HepG2 (cell line): ENCODE measurements around the gene SRSF2. TPM values are rescaled to one million over a fixed set of nuclear protein-coding genes. Genes with fewer than 3 reads are reported as not detected.
A peak's percentile ranks its signal among the peaks of the same experiment; 100 is the strongest.

ENCODE experiments used
- ARNT2 ChIP-seq: sonication (generic); formaldehyde crosslinking; IDR thresholded peaks from 2 replicates; pipeline ENCODE4 v1.8.0; 2022; ENCODE audit warnings: mild to moderate bottlenecking, low read depth, missing genetic modification reagents, moderate library complexity
- CEBPG ChIP-seq: IDR thresholded peaks from 2 replicates; pipeline ENCODE4 v1.6.1; 2016
- JARID2 ChIP-seq: sonication (generic); formaldehyde crosslinking; IDR thresholded peaks from 2 replicates; pipeline ENCODE4 v1.8.1; 2023; ENCODE audit warnings: missing genetic modification reagents, inconsistent platforms; ENCODE audit not compliant: insufficient replicate concordance
- KDM4B ChIP-seq: sonication (generic); formaldehyde crosslinking; IDR thresholded peaks from 2 replicates; pipeline ENCODE4 v1.4.0; 2020; ENCODE audit warnings: missing genetic modification reagents
- MATR3 ChIP-seq: sonication (generic); formaldehyde crosslinking; IDR thresholded peaks from 2 replicates; pipeline ENCODE4 v1.4.0; 2020; ENCODE audit warnings: missing genetic modification reagents
- NR2F1 ChIP-seq, 2 experiments: fragments of 450-650 bp in 1 of 2; formaldehyde crosslinking in 1 of 2; IDR thresholded peaks; 2 replicates each; pipeline versions ENCODE4 v1.5.0 to v1.6.1; 2016 to 2020; ENCODE audit warnings: mild to moderate bottlenecking in 1 of 2, missing compliant biosample characterization in 1 of 2, missing genetic modification reagents in 1 of 2, moderate library complexity in 1 of 2
- PAX8 ChIP-seq: sonication (generic); formaldehyde crosslinking; IDR thresholded peaks from 2 replicates; pipeline ENCODE4 v1.8.0; 2022; ENCODE audit warnings: mild to moderate bottlenecking, missing genetic modification reagents, borderline replicate concordance
- SIX1 ChIP-seq: sonication (generic); formaldehyde crosslinking; IDR thresholded peaks from 2 replicates; pipeline ENCODE4 v1.4.0; 2020; ENCODE audit warnings: missing genetic modification reagents, borderline replicate concordance
- SMAD3 ChIP-seq: sonication (generic); formaldehyde crosslinking; IDR thresholded peaks from 2 replicates; pipeline ENCODE4 v1.4.0; 2020; ENCODE audit warnings: missing genetic modification reagents
- ZNF383 ChIP-seq: sonication (generic); formaldehyde crosslinking; IDR thresholded peaks from 2 replicates; pipeline ENCODE4 v1.4.0; 2020; ENCODE audit warnings: missing genetic modification reagents, mild to moderate bottlenecking, borderline replicate concordance
- ZNF564 ChIP-seq: sonication (generic); formaldehyde crosslinking; IDR thresholded peaks from 2 replicates; pipeline ENCODE4 v1.8.1; 2023; ENCODE audit warnings: mild to moderate bottlenecking, missing genetic modification reagents
- ZNF615 ChIP-seq: sonication (generic); formaldehyde crosslinking; IDR thresholded peaks from 2 replicates; pipeline ENCODE4 v1.5.0; 2020; ENCODE audit warnings: mild to moderate bottlenecking, missing genetic modification reagents, borderline replicate concordance
- ZNF672 ChIP-seq: sonication (generic); formaldehyde crosslinking; IDR thresholded peaks from 2 replicates; pipeline ENCODE4 v1.8.1; 2022; ENCODE audit warnings: missing genetic modification reagents
- ZNF737 ChIP-seq: sonication (generic); formaldehyde crosslinking; IDR thresholded peaks from 2 replicates; pipeline ENCODE4 v1.5.0; 2020; ENCODE audit warnings: missing genetic modification reagents, mild to moderate bottlenecking, borderline replicate concordance
- ZNF768 ChIP-seq: sonication (generic); formaldehyde crosslinking; IDR thresholded peaks from 2 replicates; pipeline ENCODE4 v1.4.0; 2020; ENCODE audit warnings: missing genetic modification reagents
- ZNF816 ChIP-seq: sonication (generic); formaldehyde crosslinking; IDR thresholded peaks from 2 replicates; pipeline ENCODE4 v1.8.0; 2022; ENCODE audit warnings: missing genetic modification reagents, mild to moderate bottlenecking, borderline replicate concordance
- polyA plus RNA-seq, 8 experiments: library from polyadenylated mRNA; depleted of rRNA in 3 of 8; stranded (reverse) in 7 of 8; unstranded in 1 of 8; fragments of >200 nt; fragmentation: Illumina TruSeq in 4 of 8; extraction: Trizol in 4 of 8; gene quantifications; 2 replicates each; pipeline versions ENCODE4 v1.2.1 to v1.2.3, GENCODE V29; 2011 to 2016; ENCODE audit warnings: low read depth in 4 of 8, missing spikeins in 1 of 8, mixed read lengths in 1 of 8; ENCODE audit not compliant: insufficient read depth in 1 of 8
- total RNA-seq, 5 experiments: library from RNA; depleted of rRNA; stranded (reverse); fragments of >200 nt; fragmentation: Illumina TruSeq; extraction: Trizol; gene quantifications; 2 replicates each; pipeline ENCODE4 v1.2.3, GENCODE V29; 2016; ENCODE audit warnings: low read depth in 1 of 5
- TF ChIP-seq, protein P1 (sequence below): sonication (generic); formaldehyde crosslinking; conservative IDR thresholded peaks from 2 replicates; pipeline ENCODE4 v1.4.0; 2020; ENCODE audit warnings: missing genetic modification reagents
- TF ChIP-seq, protein P2 (sequence below): sonication (generic); formaldehyde crosslinking; IDR thresholded peaks from 2 replicates; pipeline ENCODE4 v1.5.0; 2020; ENCODE audit warnings: missing genetic modification reagents
- TF ChIP-seq, protein P3 (sequence below): sonication (generic); formaldehyde crosslinking; IDR thresholded peaks from 2 replicates; pipeline ENCODE4 v1.5.1; 2020; ENCODE audit warnings: missing genetic modification reagents, mild to moderate bottlenecking, borderline replicate concordance
- TF ChIP-seq, protein P4 (sequence below): sonication (generic); formaldehyde crosslinking; IDR thresholded peaks from 2 replicates; pipeline ENCODE4 v1.4.0; 2020; ENCODE audit warnings: missing genetic modification reagents, borderline replicate concordance

The SRSF2 gene
- total and polyA plus RNA-seq, 2 of the 13 experiments (the other 11 are each of a cell fraction or from before 2014, with no cell fraction given): 306 to 319 TPM

DNA sequence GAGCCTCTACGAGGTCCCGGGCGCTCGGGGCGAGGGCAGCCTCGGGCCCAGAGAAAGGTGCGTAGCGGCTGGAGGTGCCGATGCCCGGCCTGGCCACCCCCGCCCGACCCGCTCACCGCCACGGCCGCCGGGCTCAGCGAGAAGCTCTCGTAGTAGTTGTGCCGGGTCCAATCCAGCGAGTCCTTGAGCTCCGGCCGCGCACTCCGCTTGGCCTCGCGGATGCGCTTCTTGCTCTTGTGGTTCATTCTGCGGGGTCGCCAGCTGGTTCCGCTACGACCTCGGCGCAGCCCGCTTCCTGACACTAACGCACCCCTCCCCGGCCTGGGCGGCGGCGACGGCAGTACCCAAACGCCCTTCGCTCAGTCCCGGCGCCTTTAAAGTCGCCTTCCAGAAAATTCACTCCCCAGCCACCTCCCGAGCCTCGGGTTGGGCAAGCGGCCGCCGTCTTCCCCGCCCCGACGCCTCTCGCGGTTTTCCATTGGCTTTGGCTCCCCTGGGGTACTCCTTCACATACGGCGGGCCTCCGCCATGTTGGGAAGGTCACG, 10.8 kb downstream of the SRSF2 start, which contains the start of gene JMJD6 (continued):
- TF ChIP-seq SMAD3 (CRISPR knock-in tag) (0 out of 2 replicates have a peak, but pooled peaks have one; percentile 22), ZNF383 (CRISPR knock-in tag) (no peak), KDM4B (peak; percentile 29; the same call in 1 of the 2 replicates), CEBPG (CRISPR knock-in tag) (peak; percentile 80), ZNF615 (CRISPR knock-in tag) (no peak), NR2F1 (CRISPR knock-in tag; IDR thresholded peaks at IDR 0.05) (peak; percentile 25 to 38; a peak in 1 of 4 replicates), ZNF737 (CRISPR knock-in tag) (0 out of 2 replicates have a peak, but pooled peaks have one; percentile 81), ZNF672 (CRISPR knock-in tag) (no peak), ZNF768 (CRISPR knock-in tag) (peak; percentile 73; the same call in 1 of the 2 replicates), SIX1 (CRISPR knock-in tag) (no peak), PAX8 (no peak), ZNF816 (CRISPR knock-in tag) (no peak; the same call in 1 of the 2 replicates), ZNF564 (CRISPR knock-in tag) (peak; percentile 78), ARNT2 (peak; percentile 43; the same call in 1 of the 2 replicates), JARID2 (CRISPR knock-in tag) (no peak), MATR3 (no peak)
- TF ChIP-seq, protein P1, sequence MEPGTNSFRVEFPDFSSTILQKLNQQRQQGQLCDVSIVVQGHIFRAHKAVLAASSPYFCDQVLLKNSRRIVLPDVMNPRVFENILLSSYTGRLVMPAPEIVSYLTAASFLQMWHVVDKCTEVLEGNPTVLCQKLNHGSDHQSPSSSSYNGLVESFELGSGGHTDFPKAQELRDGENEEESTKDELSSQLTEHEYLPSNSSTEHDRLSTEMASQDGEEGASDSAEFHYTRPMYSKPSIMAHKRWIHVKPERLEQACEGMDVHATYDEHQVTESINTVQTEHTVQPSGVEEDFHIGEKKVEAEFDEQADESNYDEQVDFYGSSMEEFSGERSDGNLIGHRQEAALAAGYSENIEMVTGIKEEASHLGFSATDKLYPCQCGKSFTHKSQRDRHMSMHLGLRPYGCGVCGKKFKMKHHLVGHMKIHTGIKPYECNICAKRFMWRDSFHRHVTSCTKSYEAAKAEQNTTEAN (CRISPR knock-in tag): 0 out of 2 replicates have a peak, but pooled peaks have one; percentile 21
- TF ChIP-seq, protein P2, sequence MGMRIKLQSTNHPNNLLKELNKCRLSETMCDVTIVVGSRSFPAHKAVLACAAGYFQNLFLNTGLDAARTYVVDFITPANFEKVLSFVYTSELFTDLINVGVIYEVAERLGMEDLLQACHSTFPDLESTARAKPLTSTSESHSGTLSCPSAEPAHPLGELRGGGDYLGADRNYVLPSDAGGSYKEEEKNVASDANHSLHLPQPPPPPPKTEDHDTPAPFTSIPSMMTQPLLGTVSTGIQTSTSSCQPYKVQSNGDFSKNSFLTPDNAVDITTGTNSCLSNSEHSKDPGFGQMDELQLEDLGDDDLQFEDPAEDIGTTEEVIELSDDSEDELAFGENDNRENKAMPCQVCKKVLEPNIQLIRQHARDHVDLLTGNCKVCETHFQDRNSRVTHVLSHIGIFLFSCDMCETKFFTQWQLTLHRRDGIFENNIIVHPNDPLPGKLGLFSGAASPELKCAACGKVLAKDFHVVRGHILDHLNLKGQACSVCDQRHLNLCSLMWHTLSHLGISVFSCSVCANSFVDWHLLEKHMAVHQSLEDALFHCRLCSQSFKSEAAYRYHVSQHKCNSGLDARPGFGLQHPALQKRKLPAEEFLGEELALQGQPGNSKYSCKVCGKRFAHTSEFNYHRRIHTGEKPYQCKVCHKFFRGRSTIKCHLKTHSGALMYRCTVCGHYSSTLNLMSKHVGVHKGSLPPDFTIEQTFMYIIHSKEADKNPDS (CRISPR knock-in tag): peak; percentile 75; the same call in 1 of the 2 replicates
- TF ChIP-seq, protein P3, sequence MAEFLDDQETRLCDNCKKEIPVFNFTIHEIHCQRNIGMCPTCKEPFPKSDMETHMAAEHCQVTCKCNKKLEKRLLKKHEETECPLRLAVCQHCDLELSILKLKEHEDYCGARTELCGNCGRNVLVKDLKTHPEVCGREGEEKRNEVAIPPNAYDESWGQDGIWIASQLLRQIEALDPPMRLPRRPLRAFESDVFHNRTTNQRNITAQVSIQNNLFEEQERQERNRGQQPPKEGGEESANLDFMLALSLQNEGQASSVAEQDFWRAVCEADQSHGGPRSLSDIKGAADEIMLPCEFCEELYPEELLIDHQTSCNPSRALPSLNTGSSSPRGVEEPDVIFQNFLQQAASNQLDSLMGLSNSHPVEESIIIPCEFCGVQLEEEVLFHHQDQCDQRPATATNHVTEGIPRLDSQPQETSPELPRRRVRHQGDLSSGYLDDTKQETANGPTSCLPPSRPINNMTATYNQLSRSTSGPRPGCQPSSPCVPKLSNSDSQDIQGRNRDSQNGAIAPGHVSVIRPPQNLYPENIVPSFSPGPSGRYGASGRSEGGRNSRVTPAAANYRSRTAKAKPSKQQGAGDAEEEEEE: 0 out of 2 replicates have a peak, but pooled peaks have one; percentile 22
- TF ChIP-seq, protein P4, sequence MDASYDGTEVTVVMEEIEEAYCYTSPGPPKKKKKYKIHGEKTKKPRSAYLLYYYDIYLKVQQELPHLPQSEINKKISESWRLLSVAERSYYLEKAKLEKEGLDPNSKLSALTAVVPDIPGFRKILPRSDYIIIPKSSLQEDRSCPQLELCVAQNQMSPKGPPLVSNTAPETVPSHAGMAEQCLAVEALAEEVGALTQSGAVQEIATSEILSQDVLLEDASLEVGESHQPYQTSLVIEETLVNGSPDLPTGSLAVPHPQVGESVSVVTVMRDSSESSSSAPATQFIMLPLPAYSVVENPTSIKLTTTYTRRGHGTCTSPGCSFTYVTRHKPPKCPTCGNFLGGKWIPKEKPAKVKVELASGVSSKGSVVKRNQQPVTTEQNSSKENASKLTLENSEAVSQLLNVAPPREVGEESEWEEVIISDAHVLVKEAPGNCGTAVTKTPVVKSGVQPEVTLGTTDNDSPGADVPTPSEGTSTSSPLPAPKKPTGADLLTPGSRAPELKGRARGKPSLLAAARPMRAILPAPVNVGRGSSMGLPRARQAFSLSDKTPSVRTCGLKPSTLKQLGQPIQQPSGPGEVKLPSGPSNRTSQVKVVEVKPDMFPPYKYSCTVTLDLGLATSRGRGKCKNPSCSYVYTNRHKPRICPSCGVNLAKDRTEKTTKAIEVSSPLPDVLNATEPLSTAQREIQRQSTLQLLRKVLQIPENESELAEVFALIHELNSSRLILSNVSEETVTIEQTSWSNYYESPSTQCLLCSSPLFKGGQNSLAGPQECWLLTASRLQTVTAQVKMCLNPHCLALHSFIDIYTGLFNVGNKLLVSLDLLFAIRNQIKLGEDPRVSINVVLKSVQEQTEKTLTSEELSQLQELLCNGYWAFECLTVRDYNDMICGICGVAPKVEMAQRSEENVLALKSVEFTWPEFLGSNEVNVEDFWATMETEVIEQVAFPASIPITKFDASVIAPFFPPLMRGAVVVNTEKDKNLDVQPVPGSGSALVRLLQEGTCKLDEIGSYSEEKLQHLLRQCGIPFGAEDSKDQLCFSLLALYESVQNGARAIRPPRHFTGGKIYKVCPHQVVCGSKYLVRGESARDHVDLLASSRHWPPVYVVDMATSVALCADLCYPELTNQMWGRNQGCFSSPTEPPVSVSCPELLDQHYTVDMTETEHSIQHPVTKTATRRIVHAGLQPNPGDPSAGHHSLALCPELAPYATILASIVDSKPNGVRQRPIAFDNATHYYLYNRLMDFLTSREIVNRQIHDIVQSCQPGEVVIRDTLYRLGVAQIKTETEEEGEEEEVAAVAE (CRISPR knock-in tag): peak; percentile 80
